Fibroblast of skin of abdomen (primary cell): ENCODE results near the gene BIRC5.
"Not testable (repeated sequence)": the region's sequence is repeated elsewhere in the genome, so short reads cannot be mapped to it uniquely, and the experiment has no call there.

Experiments
- DNase-seq: peaks from one replicate; pipeline ENCODE4 v3.0.0-alpha.2; 2013

Gene BIRC5

DNA sequence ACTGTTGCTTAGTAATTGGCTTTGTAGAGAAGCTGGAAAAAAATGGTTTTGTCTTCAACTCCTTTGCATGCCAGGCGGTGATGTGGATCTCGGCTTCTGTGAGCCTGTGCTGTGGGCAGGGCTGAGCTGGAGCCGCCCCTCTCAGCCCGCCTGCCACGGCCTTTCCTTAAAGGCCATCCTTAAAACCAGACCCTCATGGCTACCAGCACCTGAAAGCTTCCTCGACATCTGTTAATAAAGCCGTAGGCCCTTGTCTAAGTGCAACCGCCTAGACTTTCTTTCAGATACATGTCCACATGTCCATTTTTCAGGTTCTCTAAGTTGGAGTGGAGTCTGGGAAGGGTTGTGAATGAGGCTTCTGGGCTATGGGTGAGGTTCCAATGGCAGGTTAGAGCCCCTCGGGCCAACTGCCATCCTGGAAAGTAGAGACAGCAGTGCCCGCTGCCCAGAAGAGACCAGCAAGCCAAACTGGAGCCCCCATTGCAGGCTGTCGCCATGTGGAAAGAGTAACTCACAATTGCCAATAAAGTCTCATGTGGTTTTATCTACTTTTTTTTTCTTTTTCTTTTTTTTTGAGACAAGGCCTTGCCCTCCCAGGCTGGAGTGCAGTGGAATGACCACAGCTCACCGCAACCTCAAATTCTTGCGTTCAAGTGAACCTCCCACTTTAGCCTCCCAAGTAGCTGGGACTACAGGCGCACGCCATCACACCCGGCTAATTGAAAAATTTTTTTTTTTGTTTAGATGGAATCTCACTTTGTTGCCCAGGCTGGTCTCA is 11.2 kb downstream of the BIRC5 start:
- no peak for DNase-seq

DNA sequence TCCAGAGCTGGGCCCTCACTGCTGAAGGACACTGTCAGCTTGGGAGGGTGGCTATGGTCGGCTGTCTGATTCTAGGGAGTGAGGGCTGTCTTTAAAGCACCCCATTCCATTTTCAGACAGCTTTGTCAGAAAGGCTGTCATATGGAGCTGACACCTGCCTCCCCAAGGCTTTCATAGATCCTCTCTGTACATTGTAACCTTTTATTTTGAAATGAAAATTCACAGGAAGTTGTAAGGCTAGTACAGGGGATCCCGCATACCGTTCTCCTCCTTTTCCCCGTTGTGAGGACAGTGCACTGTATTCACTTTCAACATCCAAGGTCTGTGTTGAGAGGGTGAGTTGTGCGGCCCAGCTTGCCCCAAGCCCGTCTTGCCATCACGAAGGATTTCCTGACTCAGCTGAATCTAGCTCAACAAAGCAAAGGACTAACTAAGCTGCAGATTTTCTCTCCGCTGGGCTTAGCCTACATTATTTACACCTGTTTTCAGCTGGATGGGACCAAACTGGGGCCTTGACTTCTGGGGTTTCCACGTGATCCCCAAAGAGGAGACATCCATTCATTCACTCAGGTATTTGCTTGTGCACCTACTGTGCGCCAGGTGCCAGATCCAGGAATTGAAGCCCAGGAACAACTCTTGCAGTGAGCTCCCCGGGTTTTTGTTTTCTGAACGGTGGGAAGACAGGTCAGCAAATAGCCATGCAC is 12.2 kb downstream of the BIRC5 start:
- no peak for DNase-seq

DNA sequence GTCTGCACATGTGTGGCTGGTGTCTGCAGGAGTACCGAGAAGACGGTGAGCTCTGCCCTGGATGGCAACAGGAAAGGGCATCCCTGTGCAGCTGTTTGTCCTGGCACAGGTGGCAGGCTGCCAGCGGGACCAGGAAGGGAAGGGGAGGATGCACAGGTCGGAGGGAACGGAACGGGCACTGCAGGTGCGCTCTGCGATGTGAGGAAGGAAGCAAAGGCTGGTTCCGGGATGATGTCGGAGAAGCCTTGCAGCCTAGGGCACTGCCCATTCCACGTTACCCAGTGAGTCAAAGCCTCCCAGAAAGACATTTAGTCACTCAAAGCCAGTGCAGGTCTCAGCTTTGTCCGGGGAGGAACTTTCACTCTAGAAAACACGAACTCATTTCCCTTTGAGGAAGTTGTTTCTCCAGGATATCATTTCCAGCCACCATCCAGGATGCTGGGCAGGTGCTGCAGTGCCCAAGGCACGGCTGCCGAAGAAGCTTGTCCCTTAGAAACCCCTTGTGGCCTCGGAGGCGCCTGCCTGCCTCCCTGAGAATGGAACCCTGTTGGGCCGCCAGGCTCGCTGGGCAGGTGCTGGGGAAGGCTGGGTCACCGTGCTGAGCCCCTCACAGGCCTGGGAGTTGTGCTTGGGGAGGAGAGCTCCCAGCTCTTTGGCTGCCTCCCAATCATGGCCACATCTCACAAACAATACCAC is 12.9 kb downstream of the BIRC5 start:
- no peak for DNase-seq

DNA sequence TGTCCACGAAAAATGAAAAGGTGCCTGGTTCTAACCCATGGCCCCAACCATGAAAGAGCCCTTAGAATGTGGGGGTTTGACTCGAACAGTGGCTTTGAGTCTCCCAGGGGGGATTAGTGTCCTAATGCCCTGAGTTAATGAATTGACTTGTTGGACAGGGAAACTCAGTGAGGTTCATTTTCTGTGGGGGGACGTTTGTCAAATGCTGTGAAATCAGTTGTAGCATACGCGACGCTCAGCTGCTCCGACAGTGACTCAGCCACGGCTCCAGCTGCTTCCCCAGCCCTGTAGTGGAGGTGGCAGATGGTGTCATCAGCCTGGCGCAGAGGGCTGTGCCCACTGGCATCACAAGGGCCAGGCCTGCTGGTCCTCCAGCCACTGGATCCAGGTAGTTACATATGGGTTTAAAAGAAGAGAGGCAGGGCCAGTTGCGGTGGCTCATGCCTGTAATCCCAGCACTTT is 13.4 kb downstream of the BIRC5 start:
- no peak for DNase-seq

DNA sequence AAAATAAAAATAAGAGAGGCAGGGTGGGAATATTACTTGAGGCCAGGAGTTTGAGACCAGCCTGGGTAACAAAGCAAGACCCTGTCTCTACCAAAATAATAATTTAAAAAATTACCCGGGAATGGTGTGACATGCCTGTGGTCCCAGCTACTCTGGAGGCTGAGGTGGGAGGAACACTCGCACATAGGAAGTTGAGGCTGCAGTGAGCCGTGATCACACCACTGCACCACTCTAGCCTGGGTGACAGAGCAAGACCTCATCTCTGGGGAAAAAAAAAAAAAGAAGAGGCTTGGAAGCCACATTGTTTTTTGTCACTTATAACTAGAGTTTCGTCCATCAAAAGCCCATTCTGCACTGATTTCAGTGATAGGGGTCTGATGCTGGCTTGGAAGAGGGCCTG is 14.1 kb downstream of the BIRC5 start:
- no peak for DNase-seq

DNA sequence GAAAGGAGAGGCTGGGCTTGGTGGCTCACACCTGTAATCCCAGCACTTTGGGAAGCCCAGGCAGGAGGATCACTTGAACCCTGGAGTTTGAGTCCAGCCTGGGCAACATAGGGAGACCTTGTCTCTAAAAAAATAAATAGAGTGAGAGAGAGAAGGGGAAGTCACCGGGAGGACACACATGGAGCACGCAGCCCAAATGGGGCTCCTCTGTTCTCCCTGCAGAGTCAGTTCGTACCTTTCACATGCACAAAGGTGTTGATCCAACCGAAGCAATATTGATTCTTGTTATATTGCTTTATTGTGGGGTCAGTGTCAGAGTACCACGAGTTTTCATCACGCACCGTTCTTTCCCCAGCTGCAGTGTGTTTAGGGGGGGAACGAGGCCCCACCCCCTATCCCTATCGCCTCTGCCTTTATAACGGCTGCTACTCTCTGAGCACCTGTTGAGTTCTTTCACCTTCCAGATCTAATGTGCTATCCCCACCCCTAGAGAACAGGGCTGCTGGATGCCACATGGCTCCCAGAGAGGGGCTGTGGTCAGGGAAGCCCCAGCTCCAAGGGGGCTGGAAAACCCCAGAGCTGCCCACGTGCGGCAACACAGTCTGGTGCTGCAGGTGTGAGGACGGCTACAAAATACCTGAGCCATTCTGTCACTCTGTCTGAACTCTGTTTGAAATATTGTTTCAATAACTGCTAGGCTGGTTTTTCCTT is 16.4 kb downstream of the BIRC5 start:
- no peak for DNase-seq

DNA sequence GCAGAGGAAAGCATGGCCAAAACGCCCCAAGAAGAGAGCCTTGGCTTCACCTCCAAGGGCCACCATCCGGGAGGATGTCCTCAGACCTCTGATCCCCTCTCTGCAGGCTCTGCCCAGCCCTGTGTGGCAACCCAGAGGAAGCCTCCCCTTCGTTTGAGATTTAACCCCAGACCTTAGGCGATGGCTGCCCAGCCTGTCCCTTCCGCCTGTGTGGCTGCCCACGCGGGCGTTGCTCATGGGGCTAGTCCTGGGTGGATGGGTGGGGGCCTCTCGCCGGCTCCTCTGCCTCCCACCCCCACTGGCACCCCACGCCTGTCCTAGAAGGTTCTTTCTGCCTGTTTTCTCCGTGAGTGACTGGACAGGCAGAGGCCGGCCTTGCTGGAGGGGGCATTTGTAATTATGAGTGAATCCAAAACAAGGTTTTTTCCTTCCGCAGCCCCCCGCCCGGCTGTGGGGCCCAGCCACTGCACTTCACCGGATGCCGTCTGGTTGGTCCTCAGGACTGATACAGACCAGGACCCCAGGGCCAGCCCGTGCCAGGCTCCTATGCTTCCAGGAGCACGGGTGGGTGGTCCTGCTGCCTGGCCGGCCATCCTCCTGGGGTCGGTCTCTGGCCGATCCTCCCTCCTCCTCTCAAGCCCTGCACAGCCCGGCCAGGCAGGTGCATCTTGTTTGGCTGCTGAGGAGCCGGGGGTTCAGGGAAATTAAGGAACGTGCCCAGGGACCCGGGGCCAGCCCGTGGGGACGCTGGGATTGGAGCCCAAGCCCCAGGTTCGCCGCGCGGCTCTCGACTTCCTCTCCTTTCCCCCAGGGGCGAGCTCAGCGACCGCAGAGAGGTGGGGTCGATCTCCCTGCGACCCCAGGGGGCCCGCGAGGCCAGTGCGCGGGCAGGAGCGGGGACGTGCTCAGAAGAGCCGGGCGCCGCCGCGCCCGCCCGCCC is 17.2 kb downstream of the BIRC5 start, which contains the start of gene TMEM235:
Gene TMEM235, plus strand, starts transcription at position 636 of the 940 bp plus-strand sequence. CDS start 393 bp downstream, outside the sequence.
- DNase-seq = no peak

DNA sequence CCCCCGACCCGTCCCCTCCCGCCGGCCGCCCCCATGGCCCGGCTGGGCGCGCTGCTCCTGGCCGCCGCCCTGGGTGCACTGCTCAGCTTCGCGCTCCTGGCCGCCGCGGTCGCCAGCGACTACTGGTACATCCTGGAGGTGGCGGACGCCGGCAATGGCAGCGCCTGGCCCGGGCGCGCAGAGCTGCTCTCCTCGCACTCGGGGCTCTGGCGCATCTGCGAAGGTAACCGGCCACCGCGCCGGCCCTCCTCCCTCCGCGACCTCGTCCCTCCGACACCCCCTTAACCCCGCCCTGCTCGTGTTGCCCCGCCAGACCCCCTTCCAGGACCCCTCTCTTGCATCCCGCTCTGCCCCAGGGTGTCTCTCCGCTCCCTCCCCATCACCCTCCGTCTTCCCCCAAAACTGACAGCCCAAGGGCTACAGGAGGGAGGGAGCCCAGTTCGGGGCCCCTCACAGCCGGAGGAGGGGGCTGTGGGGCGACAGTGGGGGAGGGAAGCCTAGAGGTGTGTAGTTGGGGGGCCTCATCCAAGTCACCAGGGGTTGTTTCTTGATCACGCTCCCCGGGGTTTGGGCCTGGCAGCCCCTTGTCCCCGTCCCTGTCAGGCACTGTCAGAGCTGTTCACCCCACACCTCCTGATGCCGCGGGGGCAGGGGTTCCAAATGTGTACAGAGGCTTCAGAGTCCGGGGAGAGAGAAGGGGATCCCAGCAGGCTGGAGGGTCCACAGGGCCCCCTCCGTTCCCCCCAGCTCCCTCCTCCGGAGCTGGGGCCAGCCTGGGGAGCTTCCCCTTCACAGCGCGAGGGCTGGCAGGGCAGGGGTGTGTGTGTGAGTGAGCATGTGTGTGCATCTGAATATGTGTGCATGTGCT is 18.2 kb downstream of the BIRC5 start:
- no peak for DNase-seq

DNA sequence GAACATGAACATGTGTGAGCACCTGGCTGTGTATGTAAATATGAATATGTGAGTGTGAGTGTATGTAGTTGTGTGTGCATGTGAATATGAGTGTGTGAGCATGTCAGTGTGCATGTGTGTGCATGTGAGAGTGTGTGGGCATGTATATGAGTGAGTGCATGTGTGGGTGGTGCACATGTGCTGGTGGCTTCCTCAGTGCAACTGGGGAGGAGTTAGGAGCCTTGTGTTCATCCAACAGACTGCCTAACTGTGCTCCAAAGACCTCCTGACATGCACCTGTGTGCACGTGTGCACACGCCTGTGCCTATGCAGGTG is 18.8 kb downstream of the BIRC5 start:
- no peak for DNase-seq

DNA sequence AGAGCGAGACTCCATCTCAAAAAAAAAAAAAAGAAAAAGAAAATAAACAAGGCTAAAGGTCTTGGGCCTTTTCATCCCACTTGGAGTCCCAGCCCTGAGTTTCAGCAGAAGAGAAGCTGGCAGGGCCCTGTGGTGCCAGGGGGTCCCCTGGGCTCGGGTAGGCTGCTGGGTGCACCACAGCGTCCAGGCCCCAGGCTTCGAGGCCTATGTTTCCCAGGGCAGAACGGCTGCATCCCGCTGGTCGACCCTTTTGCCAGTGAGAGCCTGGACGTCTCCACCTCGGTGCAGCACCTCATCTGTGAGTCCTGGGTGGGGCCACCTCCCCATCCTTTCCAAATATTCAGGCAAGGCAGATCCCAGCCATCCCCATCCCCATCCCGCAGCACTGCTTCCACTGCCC is 19.6 kb downstream of the BIRC5 start:
- DNase-seq = no peak

DNA sequence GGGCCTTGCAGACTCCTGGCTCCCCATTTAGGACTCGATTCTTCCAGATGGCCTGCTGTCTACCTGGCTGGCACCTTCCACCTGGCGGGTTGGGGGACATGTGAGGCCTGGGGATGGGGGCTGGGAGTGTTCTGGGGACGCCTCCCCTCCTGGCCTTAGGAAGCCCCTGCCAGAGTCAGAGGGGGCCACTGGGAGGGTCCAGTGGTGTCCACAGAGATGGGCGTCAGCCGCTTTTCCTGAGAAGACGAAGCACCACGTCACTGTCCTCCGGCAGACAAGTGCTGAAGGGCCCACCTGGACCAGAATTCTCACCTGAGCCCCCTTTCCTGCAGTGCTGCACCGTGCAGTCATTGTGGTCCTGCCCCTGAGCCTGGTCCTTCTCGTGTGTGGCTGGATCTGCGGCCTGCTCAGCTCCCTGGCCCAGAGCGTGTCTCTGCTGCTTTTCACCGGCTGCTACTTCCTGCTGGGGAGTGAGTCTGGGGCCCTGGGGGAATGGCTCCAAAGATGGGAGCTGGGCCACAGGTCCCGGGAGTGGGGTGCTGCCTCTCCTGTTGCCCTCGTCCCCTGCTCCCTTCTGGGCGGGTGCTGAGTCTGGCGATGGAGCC is 20.3 kb downstream of the BIRC5 start:
- DNase-seq = no peak

DNA sequence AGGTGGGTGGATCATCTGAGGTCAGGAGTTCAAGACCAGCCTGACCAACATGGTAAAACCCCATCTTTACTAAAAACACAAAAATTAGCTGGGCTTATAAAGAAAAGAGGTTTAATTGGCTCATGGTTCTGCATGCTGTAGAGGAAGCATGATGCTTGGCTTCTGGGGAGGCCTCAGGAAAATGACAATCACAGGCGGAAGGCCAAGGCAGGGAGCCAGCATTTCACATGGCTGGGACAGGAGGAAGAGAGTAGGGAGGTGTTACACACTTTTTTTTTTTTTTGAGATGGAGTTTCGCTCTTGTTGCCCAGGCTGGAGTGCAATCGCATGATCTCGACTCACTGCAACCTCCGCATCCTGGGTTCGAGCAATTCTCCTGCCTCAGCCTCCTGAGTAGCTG is 21.0 kb downstream of the BIRC5 start:
- DNase-seq = not testable (repeated sequence)

DNA sequence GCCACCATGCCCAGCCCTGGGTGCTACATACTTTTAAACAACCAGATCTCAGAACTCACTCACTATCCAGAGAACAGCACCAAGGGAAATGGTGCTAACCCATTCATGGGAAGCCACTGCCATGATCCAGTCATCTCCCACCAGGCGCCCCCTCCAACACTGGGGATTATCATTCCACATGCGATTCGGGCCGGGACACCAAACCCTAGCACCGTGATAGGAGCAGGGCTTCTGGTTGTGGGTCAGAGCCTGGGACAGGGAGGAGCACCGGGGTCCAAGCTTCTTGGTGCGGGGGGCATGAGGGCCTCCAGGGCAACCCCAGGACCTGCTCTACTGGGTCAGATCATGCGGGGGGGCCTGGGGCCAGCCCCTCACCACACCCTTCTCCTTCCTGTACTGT is 21.8 kb downstream of the BIRC5 start:
- no peak for DNase-seq

DNA sequence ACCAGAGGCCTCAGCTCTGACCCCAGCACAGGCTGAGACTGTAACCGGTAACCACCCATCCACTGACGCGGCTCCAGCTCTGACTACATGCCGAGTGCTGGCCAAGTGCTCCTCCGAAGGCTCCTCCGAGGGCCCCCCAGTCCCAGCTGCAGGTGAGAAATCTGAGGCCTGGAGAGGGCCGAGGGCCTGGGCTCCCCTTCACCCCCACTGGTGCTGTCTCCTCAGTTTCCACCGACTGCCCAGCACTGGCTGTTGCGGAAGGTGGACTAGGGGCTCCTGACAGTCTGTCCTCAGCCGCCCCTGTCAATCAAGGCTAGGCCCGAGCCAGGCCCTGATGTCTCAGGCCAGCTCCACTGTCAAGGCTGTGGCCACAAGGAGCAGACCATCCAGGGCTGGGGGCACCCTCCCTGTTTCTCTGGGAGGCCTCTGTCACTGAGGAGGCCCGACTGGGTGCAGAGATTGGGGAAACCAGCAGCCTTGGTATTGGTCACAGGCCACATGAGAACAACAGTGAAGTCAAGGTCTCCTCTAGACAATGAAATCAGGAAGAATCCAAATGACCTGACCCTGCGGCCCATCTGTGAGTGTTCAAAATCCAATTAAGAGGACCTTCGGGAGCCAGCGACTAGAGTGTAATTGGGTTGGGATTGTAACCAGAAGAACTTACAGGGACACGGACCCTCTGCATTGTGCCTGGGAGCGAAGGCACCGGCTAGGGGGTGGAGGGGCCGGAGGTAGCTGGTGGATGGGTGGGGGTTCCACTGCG is 22.5 kb downstream of the BIRC5 start:
- DNase-seq = no peak

DNA sequence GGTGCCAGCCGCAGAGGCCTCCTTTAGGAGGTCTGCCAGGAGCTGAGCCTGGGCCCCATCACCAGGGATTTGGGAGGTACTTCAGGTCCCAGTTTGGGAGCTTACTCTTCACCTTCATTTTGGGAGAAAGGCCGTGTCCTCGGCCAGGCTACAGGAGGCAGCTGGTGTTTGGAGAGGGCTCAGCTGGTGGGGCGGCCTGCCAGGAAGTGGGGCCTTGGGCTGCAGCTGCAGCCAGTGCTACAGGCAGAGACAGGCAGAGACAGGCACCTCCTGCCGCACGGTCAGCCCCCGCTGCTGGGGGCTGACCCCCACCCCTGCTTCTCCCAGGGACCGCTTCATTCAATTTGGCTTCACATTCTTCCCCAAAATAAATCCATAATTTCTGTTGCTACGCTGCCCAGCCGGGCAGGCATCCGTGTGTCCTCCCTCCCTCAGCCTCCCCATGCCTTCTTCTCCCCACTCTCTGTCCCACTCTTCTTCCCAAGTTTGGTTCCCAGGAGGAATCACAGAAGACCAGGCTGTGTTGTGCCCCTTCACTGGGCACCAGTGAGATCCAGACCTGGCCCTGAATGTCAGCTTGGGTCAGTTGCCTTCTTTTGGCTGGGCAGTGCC is 23.5 kb downstream of the BIRC5 start:
- DNase-seq = no peak

DNA sequence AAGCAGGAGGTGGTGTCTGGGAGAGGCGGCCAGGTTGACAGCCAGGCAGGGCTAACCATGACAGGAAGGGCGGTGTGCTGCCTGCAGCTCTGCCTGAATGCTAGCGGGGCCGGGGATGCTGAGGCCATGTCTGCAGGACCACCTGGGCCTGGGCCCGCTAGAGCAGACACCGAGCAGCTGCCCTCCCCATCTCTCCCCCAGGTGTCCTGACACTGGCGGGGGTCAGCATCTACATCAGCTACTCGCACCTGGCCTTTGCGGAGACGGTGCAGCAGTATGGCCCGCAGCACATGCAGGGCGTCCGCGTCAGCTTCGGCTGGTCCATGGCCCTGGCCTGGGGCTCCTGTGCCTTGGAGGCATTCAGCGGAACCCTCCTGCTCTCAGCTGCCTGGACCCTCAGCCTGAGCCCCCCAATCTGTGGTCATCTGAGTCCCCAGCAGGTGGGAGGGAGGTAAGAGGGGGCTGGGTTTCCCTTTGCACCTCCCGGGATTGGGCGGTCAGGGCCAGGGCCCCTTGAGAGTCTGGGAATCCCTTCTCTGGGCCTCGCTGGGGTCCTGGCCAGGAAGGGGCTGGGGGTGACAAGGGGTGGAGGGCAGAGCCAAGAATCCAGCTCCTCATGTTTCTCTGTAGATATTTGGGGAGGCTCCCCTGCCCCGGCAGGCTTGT is 24.9 kb downstream of the BIRC5 start:
- DNase-seq = no peak

DNA sequence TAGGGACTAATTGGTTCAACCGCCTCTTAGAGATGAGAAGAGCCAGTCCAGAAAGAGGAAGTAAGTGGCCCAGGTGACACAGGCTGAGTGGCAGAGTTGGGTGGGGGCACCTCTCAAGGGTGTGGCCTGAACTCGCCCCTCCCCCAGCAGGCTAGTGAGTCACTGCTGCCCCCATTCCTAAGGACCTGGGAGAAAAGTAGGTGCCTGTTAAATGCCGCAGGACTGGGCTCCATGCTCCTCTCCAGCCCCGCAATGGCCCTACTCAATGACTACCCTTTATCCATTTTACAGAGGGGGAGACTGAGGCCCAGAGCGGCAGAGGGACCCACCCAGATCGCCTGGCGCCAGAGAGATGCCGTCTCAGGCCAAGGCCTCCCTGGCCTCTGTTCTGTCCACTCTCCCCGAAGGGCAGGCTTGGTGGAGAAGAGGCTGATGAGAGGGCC is 25.5 kb downstream of the BIRC5 start:
- DNase-seq = no peak

DNA sequence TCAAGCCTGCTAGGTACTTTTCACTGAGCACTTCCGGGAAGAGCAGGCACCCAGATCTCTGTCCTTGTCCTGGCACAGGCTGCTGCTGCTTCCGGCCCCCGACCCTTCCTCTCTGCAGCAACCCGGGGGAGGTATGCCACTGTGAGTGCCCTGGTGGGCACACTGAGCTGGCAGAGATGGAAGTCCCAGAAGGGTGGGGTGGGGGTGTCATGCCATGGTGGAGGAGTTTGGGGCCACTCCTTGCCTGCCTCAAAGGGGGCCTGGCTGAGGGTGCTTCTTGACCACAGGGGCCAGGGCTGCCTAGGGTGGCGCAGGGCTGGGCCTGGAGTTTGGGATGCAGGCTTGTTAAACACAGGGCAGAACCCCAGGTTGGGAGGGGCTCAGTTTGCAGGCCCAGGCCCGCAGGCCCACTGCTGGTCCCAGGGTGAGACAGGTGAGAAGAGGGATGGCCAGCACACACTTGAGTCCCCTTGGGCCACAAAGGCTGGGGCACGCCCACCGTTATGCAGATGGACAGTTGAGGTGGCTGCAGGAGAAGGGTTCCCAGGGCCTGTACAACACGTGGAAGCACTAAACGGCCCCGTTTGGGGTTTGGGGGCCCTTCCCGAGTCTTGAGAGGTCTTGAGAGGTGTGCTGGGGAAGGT is 26.1 kb downstream of the BIRC5 start:
- no peak for DNase-seq
